Loucy (cell line): ENCODE data around the gene KIAA0232.

ENCODE experiments used
- CTCF ChIP-seq: fragments of 200-600 bp; sonication (generic); conservative IDR thresholded peaks from 2 replicates; pipeline ENCODE4 v1.5.1; 2014; ENCODE audit warnings: mild to moderate bottlenecking, antibody characterized with exemption, low read length
- EZH2phosphoT487 ChIP-seq: fragments of 200-600 bp; IDR thresholded peaks from 2 replicates; pipeline ENCODE4 v1.6.1; 2018; ENCODE audit warnings: antibody characterized with exemption, mild to moderate bottlenecking, moderate library complexity, borderline replicate concordance

- TF ChIP-seq CTCF (no peak), EZH2phosphoT487 (no peak)
Observed at GRCh38 chr4:6742989-6743388, 39.5 kb upstream of the KIAA0232 start.
